K562 (cell line): ENCODE measurements around the gene B4GALNT3.

Experiments
- CHD2 ChIP-seq: IDR thresholded peaks from 2 replicates; pipeline ENCODE4 v1.6.1; 2011; ENCODE audit warnings: low read depth, low read length
- ZNF253 ChIP-seq: fragments of 250-450 bp; sonication (Bioruptor Pico); conservative IDR thresholded peaks from 2 replicates; pipeline ENCODE4 v1.6.1; 2021; ENCODE audit warnings: mild to moderate bottlenecking
- TF ChIP-seq, protein P1 (sequence below): fragments of 450-650 bp; formaldehyde crosslinking; conservative IDR thresholded peaks from 2 replicates; pipeline ENCODE4 v1.4.0; 2022; ENCODE audit warnings: mild to moderate bottlenecking, missing genetic modification characterization
- TF ChIP-seq, protein P2 (sequence below), 3 experiments: IDR thresholded peaks in 2 of 3; conservative IDR thresholded peaks in 1 of 3; 2 replicates each; pipeline ENCODE4 v1.5.1; 2011 to 2012; ENCODE audit warnings: low read length in 3 of 3, mild to moderate bottlenecking in 3 of 3, control low read depth in 2 of 3, improper control_type of control experiment in 1 of 3, inconsistent platforms in 1 of 3, low read depth in 1 of 3, mixed read lengths in 1 of 3, moderate library complexity in 1 of 3; ENCODE audit not compliant: insufficient read depth in 2 of 3

DNA sequence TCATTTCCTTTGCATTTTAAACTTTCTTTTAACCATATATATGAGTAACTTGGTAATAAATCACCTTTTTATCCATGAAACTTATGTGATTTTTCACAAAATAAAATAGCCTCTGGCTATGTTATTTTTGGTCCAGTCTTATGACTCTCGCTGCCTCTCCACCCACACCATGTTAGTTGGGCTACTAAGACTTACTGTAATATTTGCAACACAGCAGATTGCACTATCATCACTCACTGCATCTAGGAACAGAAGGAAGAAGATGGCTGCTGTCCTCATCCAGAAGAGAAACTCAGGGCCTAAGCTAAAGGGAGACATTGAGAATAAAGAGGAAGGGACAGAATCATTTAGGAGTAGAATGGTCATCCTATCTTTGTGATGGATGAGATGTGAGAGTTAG is 12.6 kb upstream of the B4GALNT3 start:
- TF ChIP-seq, protein P1, sequence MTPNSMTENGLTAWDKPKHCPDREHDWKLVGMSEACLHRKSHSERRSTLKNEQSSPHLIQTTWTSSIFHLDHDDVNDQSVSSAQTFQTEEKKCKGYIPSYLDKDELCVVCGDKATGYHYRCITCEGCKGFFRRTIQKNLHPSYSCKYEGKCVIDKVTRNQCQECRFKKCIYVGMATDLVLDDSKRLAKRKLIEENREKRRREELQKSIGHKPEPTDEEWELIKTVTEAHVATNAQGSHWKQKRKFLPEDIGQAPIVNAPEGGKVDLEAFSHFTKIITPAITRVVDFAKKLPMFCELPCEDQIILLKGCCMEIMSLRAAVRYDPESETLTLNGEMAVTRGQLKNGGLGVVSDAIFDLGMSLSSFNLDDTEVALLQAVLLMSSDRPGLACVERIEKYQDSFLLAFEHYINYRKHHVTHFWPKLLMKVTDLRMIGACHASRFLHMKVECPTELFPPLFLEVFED (CRISPR knock-in tag): no peak
- TF ChIP-seq CHD2 (no peak), ZNF253 (no peak)
- TF ChIP-seq, protein P2, sequence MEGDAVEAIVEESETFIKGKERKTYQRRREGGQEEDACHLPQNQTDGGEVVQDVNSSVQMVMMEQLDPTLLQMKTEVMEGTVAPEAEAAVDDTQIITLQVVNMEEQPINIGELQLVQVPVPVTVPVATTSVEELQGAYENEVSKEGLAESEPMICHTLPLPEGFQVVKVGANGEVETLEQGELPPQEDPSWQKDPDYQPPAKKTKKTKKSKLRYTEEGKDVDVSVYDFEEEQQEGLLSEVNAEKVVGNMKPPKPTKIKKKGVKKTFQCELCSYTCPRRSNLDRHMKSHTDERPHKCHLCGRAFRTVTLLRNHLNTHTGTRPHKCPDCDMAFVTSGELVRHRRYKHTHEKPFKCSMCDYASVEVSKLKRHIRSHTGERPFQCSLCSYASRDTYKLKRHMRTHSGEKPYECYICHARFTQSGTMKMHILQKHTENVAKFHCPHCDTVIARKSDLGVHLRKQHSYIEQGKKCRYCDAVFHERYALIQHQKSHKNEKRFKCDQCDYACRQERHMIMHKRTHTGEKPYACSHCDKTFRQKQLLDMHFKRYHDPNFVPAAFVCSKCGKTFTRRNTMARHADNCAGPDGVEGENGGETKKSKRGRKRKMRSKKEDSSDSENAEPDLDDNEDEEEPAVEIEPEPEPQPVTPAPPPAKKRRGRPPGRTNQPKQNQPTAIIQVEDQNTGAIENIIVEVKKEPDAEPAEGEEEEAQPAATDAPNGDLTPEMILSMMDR (IDR thresholded peaks at IDR 0.05 in 2 of 3, conservative IDR thresholded peaks at IDR 0.05 in 1 of 3; ENCODE audit: insufficient read depth in 2 of 3, low read depth in 1 of 3, low read length in 3 of 3): no peak
